ENCODE results near the gene CFAP92.

CFAP92 gene

GRCh38 chr3:129004639-129005295, 10.9 kb upstream of the CFAP92 start:
- no peak for DNase-seq

GRCh38 chr3:129003578-129004112, 9.8 kb upstream of the CFAP92 start:
- DNase-seq = no peak

GRCh38 chr3:129002573-129003569, 9.0 kb upstream of the CFAP92 start:
- DNase-seq = no peak

- DNase-seq = no peak
Observed at GRCh38 chr3:129001806-129002572, 8.1 kb upstream of the CFAP92 start.

DNA sequence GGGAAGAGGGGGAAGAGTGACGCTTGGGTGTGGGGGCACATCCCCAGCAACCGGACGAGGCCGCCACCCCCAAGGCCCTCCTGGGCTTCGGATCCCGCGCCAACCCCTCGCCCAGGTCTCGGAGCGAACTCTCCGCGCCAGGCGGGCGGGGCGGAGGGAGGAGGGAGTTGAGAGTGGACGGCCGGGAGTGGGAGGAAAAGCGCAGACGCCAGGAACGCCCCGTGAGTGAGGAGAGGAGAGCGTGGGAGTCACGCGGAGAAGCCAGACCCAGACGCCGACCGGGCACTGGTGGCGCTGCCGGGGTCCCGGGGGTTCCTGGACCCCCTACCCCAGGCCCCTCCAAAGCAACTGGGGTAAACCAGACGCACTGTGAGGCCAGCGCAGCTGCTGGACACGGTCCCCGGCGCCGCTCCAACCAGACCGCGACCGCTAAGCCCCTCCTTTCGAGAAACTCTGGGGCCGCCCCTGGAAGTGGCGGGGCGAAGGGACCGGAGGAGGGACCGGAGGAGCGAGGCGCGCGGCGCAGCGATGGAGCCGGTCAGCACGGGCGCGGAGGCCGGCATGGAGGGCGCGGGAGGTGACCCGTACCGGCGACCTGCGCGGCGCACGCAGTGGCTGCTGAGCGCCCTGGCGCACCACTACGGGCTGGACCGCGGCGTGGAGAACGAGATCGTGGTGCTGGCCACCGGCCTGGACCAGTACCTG, 7.4 kb upstream of the CFAP92 start, which contains the start of gene EFCC1:
EFCC1 (plus strand) TSS at position 204 of the 705 bp plus-strand sequence; CDS start at position 529, 325 bp downstream.
- no peak for DNase-seq

- DNase-seq = no peak
Observed at GRCh38 chr3:129000742-129001100, 6.8 kb upstream of the CFAP92 start.

GRCh38 chr3:128999102-128999501, 5.2 kb upstream of the CFAP92 start:
- no peak for DNase-seq

- no peak for DNase-seq
Observed at GRCh38 chr3:128998561-128998960, 4.7 kb upstream of the CFAP92 start.

DNA sequence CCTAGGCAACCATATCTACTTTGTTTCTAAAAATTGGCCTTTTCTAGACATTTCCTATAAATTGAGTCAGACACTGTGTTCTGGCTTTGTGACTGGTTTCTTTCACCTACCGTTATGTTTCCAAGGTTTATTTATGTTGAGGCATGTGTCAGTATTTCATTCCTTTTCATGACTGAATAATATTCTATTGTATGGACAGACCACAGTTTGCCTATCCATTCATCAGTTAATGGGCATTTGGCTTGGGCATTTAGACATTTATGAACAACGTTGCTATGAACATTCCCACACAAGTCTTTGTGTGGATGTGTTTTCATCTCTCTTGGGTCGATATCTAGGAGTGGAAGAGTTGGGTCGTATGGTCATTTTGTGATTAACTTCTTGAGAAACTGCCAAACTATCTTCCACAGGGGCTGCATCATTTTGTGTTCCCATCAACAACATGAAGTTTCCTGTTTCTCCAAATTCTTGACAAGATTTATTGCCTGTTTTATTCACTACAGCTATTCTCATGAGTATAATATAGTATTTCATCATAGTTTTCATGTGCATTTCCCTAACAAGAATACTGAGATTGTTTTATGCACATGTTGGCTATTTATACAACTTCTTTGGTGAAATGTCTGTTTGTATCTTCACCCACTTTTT, 3.7 kb upstream of the CFAP92 start:
- no peak for DNase-seq

- no peak for DNase-seq
Observed at GRCh38 chr3:128996726-128997125, 2.9 kb upstream of the CFAP92 start.

- DNase-seq = no peak
Observed at GRCh38 chr3:128996200-128996599, 2.3 kb upstream of the CFAP92 start.

DNA sequence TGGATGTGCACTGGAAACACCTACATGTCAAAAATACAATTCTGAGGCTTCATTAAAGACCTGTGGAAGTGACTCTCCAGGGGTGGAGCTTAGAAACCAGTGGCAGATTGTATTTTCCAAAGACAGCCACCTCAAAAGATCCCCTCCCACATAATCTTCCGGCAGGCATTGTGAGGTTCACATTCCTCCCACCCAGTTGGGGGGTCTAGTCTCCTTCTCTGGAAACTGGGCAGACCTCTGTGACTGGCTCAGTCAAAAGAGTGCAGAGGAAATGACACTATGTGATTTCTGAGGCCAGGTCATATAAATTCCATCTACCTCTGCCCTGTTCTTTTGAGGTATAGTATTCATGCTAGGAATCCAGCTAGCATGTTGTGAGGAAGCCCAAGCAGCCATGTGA, 1.9 kb upstream of the CFAP92 start:
- DNase-seq = no peak

DNA sequence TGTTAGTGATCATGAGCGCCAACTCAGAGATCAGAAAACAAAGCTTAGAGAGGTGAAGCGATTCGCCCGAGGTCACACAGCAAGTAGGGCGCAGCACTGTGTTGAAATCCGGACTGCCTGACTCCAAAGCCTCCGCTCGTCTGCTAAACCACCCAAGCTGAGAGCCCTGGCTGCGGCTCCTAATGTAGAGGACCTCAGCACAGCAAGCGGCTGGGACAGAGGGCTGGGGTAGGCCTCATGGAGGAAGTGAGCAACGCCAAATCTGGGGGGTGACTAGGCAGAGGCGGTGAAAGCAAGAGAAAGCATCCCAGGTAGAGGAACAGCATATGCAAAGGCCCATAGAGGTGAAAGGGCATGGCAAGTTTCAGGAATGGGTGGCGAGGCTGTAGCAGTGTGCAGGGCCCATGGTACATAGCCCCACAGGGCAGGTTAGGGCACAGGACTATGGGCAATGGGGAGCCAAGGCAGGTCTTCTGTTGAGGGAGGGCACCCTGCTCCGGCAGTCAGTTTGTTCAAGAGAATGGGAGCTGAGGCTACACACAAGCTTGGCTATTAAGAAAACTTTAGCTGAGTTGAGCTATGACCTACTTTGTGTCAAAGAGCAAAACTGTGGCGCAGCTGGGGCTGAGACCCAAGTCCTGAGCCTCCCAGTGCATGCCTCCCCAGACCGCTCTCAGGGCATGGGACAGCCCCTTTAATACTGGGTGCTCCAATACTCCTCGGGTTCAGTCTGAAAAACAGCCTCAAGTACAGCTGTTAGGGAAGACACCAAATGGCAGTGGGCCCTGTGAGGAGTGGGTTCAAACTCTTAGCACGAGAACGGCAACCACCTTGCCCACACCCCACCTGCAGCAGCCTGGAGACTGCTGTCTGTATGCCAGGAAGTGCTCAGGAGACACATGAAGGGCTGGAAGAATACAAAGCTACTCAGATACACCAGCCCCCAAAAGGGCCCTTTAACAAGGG, 988 bp upstream of the CFAP92 start:
- no peak for DNase-seq

GRCh38 chr3:128994173-128994512, 267 bp upstream of the CFAP92 start:
- no peak for DNase-seq

DNA sequence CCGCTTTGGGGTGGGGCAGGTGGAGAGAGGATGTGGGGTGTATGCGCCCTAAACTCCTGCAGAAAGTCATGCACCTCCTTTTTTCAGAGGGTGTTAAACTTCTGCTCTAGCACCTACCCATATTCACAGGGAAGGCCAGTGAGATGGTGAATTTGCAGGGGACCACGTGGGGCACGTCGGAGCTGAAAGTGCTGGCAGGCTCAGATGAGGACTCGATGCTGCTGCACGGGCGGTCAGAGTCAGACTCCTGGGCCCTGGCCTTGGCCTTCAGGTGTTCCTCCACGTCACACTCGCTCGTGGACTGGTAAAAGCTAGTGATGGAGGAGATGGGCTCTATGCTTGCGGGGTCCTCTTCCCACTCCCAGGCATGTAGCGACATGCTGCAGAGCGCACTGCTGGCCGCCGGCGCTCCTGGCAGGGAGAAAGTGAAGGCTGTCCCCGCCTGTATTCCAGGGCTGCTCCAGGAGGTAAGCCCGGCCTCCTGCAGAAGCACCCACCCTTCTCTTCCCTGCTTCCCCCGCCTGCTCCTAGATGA, 883 bp downstream of the CFAP92 start:
- DNase-seq = no peak

- no peak for DNase-seq
Observed at GRCh38 chr3:128991355-128991895, 2.5 kb downstream of the CFAP92 start.

DNA sequence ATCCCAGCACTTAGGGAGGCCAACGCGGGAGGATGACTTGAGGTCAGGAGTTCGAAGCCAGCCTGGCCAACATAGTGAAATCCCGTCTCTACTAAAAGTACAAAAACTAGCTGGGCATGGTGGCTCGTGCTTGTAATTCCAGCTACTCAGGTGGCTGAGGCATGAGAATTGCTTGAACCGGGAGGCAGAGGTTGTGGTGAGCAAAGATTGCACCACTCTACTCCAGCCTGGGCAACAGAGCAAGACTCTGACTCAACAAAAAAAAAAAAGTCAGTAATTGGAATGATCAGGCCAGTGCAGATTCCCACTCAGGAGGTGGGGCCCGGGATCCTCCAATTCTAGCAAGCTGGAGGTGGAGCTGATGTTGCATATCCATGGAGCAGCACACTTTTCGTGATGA, 5.6 kb downstream of the CFAP92 start:
- DNase-seq = no peak

- DNase-seq = no peak
Observed at GRCh38 chr3:128987302-128988100, 6.4 kb downstream of the CFAP92 start.

GRCh38 chr3:128984596-128984995, 9.3 kb downstream of the CFAP92 start:
- no peak for DNase-seq
